ENCODE measurements around the gene KANSL1L. TPM values are rescaled to one million over a fixed set of nuclear protein-coding genes. Genes with fewer than 3 reads are reported as not detected.

Gene KANSL1L
- total RNA-seq, 1 donor from 2014 or later: 14.2 TPM

DNA sequence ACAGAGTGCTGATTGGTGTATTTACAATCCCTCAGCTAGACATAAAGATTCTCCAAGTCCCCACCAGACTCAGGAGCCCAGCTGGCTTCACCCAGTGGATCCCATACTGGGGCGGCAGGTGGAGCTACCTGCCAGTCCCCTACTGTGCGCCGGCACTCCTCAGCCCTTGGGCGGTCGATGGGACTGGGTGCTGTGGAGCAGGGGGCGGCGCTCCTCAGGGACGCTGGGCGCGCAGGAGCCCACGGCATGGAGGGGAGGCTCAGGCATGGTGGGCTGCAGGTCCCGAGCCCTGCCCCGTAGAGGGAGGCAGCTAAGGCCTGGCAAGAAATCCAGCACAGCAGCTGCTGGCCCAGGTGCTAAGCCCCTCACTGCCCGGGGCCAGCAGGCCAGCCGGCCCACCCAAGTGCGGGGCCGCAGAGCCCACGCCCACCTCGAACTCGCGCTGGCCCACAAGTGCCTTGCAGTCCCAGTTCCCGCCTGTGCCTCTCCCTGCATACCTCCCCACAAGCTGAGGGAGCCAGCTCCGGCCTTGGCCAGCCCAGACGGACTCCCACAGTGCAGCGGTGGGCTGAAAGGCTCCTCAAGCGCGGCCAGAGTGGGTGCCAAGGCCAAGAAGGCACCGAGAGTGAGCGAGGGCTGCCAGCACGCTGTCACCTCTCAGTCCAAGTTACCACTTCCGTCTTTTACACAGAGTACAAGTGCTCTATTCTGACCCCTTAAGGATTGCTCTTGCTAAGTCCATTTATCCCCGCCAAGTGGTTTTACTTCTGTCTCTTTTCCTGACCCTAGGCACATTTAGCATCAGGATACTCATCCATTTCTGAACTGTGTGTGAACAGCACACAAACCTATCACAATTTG is 170.5 kb downstream of the KANSL1L start:
- Mint-ChIP-seq H3K9me3 (no peaks in the 10 kb centered on the region), H3K27me3 (peaks cover 3% of the 10 kb centered on the region), H3K27ac (no peak overlapping the region), H3K4me3 (no peak overlapping the region), H3K4me1 (peaks cover 40% of the 10 kb centered on the region), H3K36me3 (ENCODE audit: low read depth) (peaks cover 15% of the 10 kb centered on the region)
- DNase-seq: no peak
- no peak for TF ChIP-seq CTCF (IDR thresholded peaks at IDR 0.05)
- intact Hi-C loops (cut with micrococcal nuclease): loop anchor here (5.0 to 10.0 kb wide), 3 partner anchors 462 to 1748 kb away; partner anchors contain the start of gene MAP2
- ChIA-PET POLR2A (no interaction called here), CTCF (no interaction called here)
- ATAC-seq (ENCODE audit: low read depth): no peak

DNA sequence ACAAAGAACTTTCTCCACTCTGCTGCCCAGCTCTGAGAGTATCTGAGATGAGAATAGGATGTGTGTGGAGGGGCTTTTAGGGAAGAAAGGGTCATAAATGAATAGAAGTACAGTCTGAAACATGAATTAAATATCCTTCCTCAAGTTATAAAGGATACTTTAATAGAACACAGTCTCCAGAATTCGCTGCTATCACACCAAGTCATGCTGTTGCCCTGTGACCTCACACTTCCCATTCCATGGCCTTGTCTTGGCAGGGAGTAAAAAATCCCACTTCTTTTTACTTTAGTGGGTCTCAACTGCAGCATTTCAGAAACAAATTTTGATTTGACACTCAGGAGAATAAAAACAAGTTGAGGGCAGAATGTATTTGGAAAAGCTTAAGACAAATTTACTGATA is 172.6 kb downstream of the KANSL1L start:
- H3K27ac Mint-ChIP-seq: no peak overlapping the region
- H3K36me3 Mint-ChIP-seq (ENCODE audit: low read depth): peaks cover 4% of the 10 kb centered on the region
- peaks cover 6% of the 10 kb centered on the region for H3K27me3 Mint-ChIP-seq
- H3K4me3 Mint-ChIP-seq: no peak overlapping the region
- DNase-seq: no peak
- no peaks in the 10 kb centered on the region for H3K9me3 Mint-ChIP-seq
- intact Hi-C loops (cut with micrococcal nuclease): no loop called here
- CTCF ChIA-PET: interaction anchor here (0.9 kb wide), 1 partner anchor 198 kb away, joined by 3 read pairs; no protein-coding TSS in a partner anchor
- no peak for ATAC-seq (ENCODE audit: low read depth)
- TF ChIP-seq CTCF (IDR thresholded peaks at IDR 0.05): no peak
- peaks cover 20% of the 10 kb centered on the region for H3K4me1 Mint-ChIP-seq
- POLR2A ChIA-PET: no interaction called here

DNA sequence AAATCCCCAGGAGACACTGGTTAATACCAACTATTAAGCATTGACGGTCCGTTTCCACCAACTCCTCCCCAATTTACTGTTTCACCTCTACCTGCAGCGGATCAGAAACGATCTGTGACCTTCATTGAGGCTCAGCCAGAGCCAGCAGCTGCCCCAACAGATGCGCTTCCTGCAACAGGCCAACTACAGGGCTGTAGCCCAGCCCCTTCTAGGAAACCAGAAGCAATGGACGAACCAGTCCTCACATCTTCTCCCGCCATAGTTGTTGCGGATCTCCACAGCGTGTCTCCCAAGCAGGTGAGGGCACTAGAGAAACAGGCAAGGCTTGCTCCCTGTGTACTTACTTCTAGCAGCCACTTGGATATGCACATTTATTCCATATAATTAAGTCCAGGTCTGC is 177.2 kb downstream of the KANSL1L start:
- intact Hi-C loops (cut with micrococcal nuclease): no loop called here
- H3K27ac Mint-ChIP-seq: no peak overlapping the region
- no peak overlapping the region for H3K4me3 Mint-ChIP-seq
- ChIA-PET POLR2A (no interaction called here), CTCF (no interaction called here)
- no peak for ATAC-seq (ENCODE audit: low read depth)
- H3K36me3 Mint-ChIP-seq (ENCODE audit: low read depth): no peaks in the 10 kb centered on the region
- no peak for DNase-seq
- no peaks in the 10 kb centered on the region for H3K4me1 Mint-ChIP-seq
- no peaks in the 10 kb centered on the region for H3K9me3 Mint-ChIP-seq
- peaks cover 15% of the 10 kb centered on the region for H3K27me3 Mint-ChIP-seq
- TF ChIP-seq CTCF (IDR thresholded peaks at IDR 0.05): no peak

GRCh38 chr2:209990838-209991237 is 180.4 kb downstream of the KANSL1L start:
- Mint-ChIP-seq H3K27ac (no peak overlapping the region), H3K9me3 (no peaks in the 10 kb centered on the region), H3K36me3 (ENCODE audit: low read depth) (no peaks in the 10 kb centered on the region), H3K27me3 (peaks cover 14% of the 10 kb centered on the region), H3K4me1 (no peaks in the 10 kb centered on the region), H3K4me3 (no peak overlapping the region)
- ChIA-PET POLR2A (no interaction called here), CTCF (no interaction called here)
- intact Hi-C loops (cut with micrococcal nuclease): no loop called here
- ATAC-seq (ENCODE audit: low read depth): no peak
- DNase-seq: no peak
- no peak for TF ChIP-seq CTCF (IDR thresholded peaks at IDR 0.05)

- Mint-ChIP-seq H3K27me3 (peaks cover 12% of the 10 kb centered on the region), H3K9me3 (no peaks in the 10 kb centered on the region), H3K27ac (no peak overlapping the region), H3K36me3 (ENCODE audit: low read depth) (no peaks in the 10 kb centered on the region), H3K4me1 (no peaks in the 10 kb centered on the region), H3K4me3 (no peak overlapping the region)
- CTCF ChIA-PET: no interaction called here
- DNase-seq: no peak
- POLR2A ChIA-PET: no interaction called here
- intact Hi-C loops (cut with micrococcal nuclease): no loop called here
- TF ChIP-seq CTCF (IDR thresholded peaks at IDR 0.05): no peak
- ATAC-seq (ENCODE audit: low read depth): no peak
Observed at GRCh38 chr2:209988010-209988409, 183.2 kb downstream of the KANSL1L start.

Measured in activated B cell treated with CpG ODN at 0.5 μM for 24 hours (primary cell).